PC-3 (cell line): Measurements from ENCODE around the gene OR2T29. TPM values are rescaled to one million over a fixed set of nuclear protein-coding genes. Genes with fewer than 3 reads are reported as not detected.
"Not testable (repeated sequence)": the region's sequence is repeated elsewhere in the genome, so short reads cannot be mapped to it uniquely, and the experiment has no call there.

Experiments used
- ATAC-seq: fragments of 200-7000 bp; cut with Tn5 transposase; 2 replicates; pipeline ENCODE4 v1.9.1; 2020; ENCODE audit warnings: mild to moderate bottlenecking, moderate library complexity
- BruUV-seq: library from RNA; stranded (reverse); fragments of 400-500 nt; replicated peaks from 2 replicates; lab custom pipeline; 2021; lab: Mats Ljungman, UMichigan
- CTCF ChIA-PET: fragments of 300-600 bp; sonication (Branson Sonifier 250); formaldehyde crosslinking; loops from one replicate; lab custom pipeline; 2022; ENCODE audit warnings: antibody characterized with exemption; lab: Charles Lee
- POLR2A ChIA-PET: fragments of 300-600 bp; sonication (Branson Sonifier 250); formaldehyde crosslinking; loops from one replicate; lab custom pipeline; 2022; ENCODE audit warnings: antibody characterized with exemption; ENCODE audit not compliant: unreplicated experiment; lab: Charles Lee
- DNase-seq: peaks from one replicate; pipeline ENCODE4 v3.0.0-alpha.2; 2015
- H2AFZ ChIP-seq: fragments of 300-600 bp; sonication (generic); 2 replicates; pipeline ENCODE4 v1.6.0; 2016; ENCODE audit warnings: antibody characterized with exemption, low read length
- H3F3A ChIP-seq: fragments of 300-600 bp; sonication (generic); one replicate; pipeline ENCODE4 v1.6.0; 2017; ENCODE audit warnings: antibody characterized with exemption, low read length, control low read depth, mild to moderate bottlenecking; ENCODE audit not compliant: unreplicated experiment
- H3K27ac ChIP-seq: fragments of 300-600 bp; sonication (generic); 2 replicates; pipeline ENCODE4 v1.5.1; 2016; ENCODE audit warnings: mild to moderate bottlenecking, low read length
- H3K27me3 ChIP-seq: fragments of 300-600 bp; sonication (generic); 2 replicates; pipeline ENCODE4 v1.6.1; 2016; ENCODE audit warnings: low read length, mixed read lengths
- H3K36me3 ChIP-seq: fragments of 300-600 bp; sonication (generic); 2 replicates; pipeline ENCODE4 v1.6.1; 2016; ENCODE audit warnings: low read depth, mixed run types, low read length, mixed read lengths
- H3K4me1 ChIP-seq: fragments of 300-600 bp; sonication (generic); 2 replicates; pipeline ENCODE4 v1.5.1; 2016; ENCODE audit warnings: low read length; ENCODE audit not compliant: insufficient read depth
- H3K4me2 ChIP-seq: fragments of 300-600 bp; sonication (generic); 2 replicates; pipeline ENCODE4 v1.6.0; 2016; ENCODE audit warnings: low read length
- H3K4me3 ChIP-seq: fragments of 300-600 bp; sonication (generic); 2 replicates; pipeline ENCODE4 v1.5.1; 2016; ENCODE audit warnings: mild to moderate bottlenecking, low read length, mixed read lengths
- H3K79me2 ChIP-seq: fragments of 300-600 bp; sonication (generic); 2 replicates; pipeline ENCODE4 v1.6.1; 2017; ENCODE audit warnings: low read length, mixed read lengths
- H3K9ac ChIP-seq: fragments of 300-600 bp; sonication (generic); 2 replicates; pipeline ENCODE4 v1.6.0; 2016; ENCODE audit warnings: mild to moderate bottlenecking, low read length
- H3K9me2 ChIP-seq: fragments of 300-600 bp; sonication (generic); replicated peaks from 2 replicates; pipeline ENCODE4 v1.6.1; 2016; ENCODE audit warnings: mixed run types, low read length, mixed read lengths
- H3K9me3 ChIP-seq: fragments of 300-600 bp; sonication (generic); 2 replicates; pipeline ENCODE4 v1.6.1; 2016; ENCODE audit warnings: low read length, mixed read lengths
- H4K20me1 ChIP-seq: fragments of 300-600 bp; sonication (generic); 2 replicates; pipeline ENCODE4 v1.6.1; 2016; ENCODE audit warnings: low read length, mixed read lengths
- intact Hi-C: fragments of 100-400 bp; cut with micrococcal nuclease; formaldehyde crosslinking; loops from 2 replicates; pipeline ENCODE4 v1.9.0; 2023
- total RNA-seq: library from RNA; depleted of rRNA; stranded (reverse); fragments of >200 nt; gene quantifications from 2 replicates; pipeline ENCODE4 v1.2.3, GENCODE V29; 2014

The OR2T29 gene
- total RNA-seq, 1 experiment from 2014 or later: not detected

GRCh38 chr1:248573856-248574255 lies 11.3 kb upstream of the OR2T29 start:
- ATAC-seq, H3K79me2 ChIP-seq, CTCF ChIA-PET, intact Hi-C loops, H3K9me2 ChIP-seq, DNase-seq, H3K9ac ChIP-seq, H3K36me3 ChIP-seq, H3K4me2 ChIP-seq, H3K4me3 ChIP-seq, H3F3A ChIP-seq, H3K27me3 ChIP-seq, H3K9me3 ChIP-seq, H4K20me1 ChIP-seq, POLR2A ChIA-PET, H3K4me1 ChIP-seq, H2AFZ ChIP-seq, BruUV-seq, H3K27ac ChIP-seq: not testable (repeated sequence)

- ATAC-seq, DNase-seq, H3K9me3 ChIP-seq, H3F3A ChIP-seq, H3K9me2 ChIP-seq, H3K4me1 ChIP-seq, CTCF ChIA-PET, H3K27me3 ChIP-seq, intact Hi-C loops, H4K20me1 ChIP-seq, H3K4me2 ChIP-seq, H3K27ac ChIP-seq, H3K36me3 ChIP-seq, POLR2A ChIA-PET, BruUV-seq, H2AFZ ChIP-seq, H3K79me2 ChIP-seq, H3K4me3 ChIP-seq, H3K9ac ChIP-seq: not testable (repeated sequence)
Measured at GRCh38 chr1:248572049-248572448, 9.5 kb upstream of the OR2T29 start.

GRCh38 chr1:248570811-248571210 lies 8.2 kb upstream of the OR2T29 start:
- H3K9ac ChIP-seq, ATAC-seq, H3K27ac ChIP-seq, CTCF ChIA-PET, H3K4me3 ChIP-seq, DNase-seq, H3K4me2 ChIP-seq, BruUV-seq, H3K9me3 ChIP-seq, intact Hi-C loops, H3F3A ChIP-seq, H3K4me1 ChIP-seq, H3K36me3 ChIP-seq, H3K9me2 ChIP-seq, H3K27me3 ChIP-seq, H2AFZ ChIP-seq, H4K20me1 ChIP-seq, H3K79me2 ChIP-seq: not testable (repeated sequence)
- POLR2A ChIA-PET: interaction anchor here (0.6 kb wide), 1 partner anchor 233 kb away, joined by 3 read pairs; no protein-coding TSS in a partner anchor

GRCh38 chr1:248569049-248569448 lies 6.5 kb upstream of the OR2T29 start:
- H3K27me3 ChIP-seq, H3K36me3 ChIP-seq, H3K4me1 ChIP-seq, H3K4me3 ChIP-seq, H3K9me3 ChIP-seq, H3F3A ChIP-seq, H3K27ac ChIP-seq, H3K9ac ChIP-seq, POLR2A ChIA-PET, H4K20me1 ChIP-seq, ATAC-seq, CTCF ChIA-PET, DNase-seq, H3K9me2 ChIP-seq, BruUV-seq, H3K79me2 ChIP-seq, H3K4me2 ChIP-seq, intact Hi-C loops, H2AFZ ChIP-seq: not testable (repeated sequence)

- H2AFZ ChIP-seq, intact Hi-C loops, H3F3A ChIP-seq, CTCF ChIA-PET, H3K9me3 ChIP-seq, H3K9me2 ChIP-seq, H3K9ac ChIP-seq, H3K4me1 ChIP-seq, POLR2A ChIA-PET, H4K20me1 ChIP-seq, H3K36me3 ChIP-seq, H3K27ac ChIP-seq, BruUV-seq, H3K4me3 ChIP-seq, DNase-seq, H3K27me3 ChIP-seq, H3K79me2 ChIP-seq, H3K4me2 ChIP-seq: not testable (repeated sequence)
- ATAC-seq: 0 out of 2 replicates have a peak, but pooled peaks have one; percentile 18
Measured at GRCh38 chr1:248565530-248566373, 3.2 kb upstream of the OR2T29 start.

GRCh38 chr1:248551027-248551426 lies 11.5 kb downstream of the OR2T29 start:
- CTCF ChIA-PET, intact Hi-C loops, H3K4me1 ChIP-seq, H3K4me2 ChIP-seq, DNase-seq, H3K36me3 ChIP-seq, H2AFZ ChIP-seq, H3K9me2 ChIP-seq, H4K20me1 ChIP-seq, H3K4me3 ChIP-seq, POLR2A ChIA-PET, BruUV-seq, ATAC-seq, H3K27me3 ChIP-seq, H3K79me2 ChIP-seq, H3K27ac ChIP-seq, H3K9me3 ChIP-seq, H3F3A ChIP-seq, H3K9ac ChIP-seq: not testable (repeated sequence)
